GM21529 (cell line): ENCODE results near the gene NDUFAF2.
"Not testable (repeated sequence)": the region's sequence is repeated elsewhere in the genome, so short reads cannot be mapped to it uniquely, and the experiment has no call there.

Experiments
- ATAC-seq: cut with Tn5 transposase; IDR thresholded peaks from one replicate; pipeline ENCODE4 v1.9.1; 2021; ENCODE audit not compliant: unreplicated experiment

NDUFAF2 gene, protein sequence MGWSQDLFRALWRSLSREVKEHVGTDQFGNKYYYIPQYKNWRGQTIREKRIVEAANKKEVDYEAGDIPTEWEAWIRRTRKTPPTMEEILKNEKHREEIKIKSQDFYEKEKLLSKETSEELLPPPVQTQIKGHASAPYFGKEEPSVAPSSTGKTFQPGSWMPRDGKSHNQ

GRCh38 chr5:60944904-60945812 is at the start of gene NDUFAF2, which contains the start of gene ERCC8:
Gene NDUFAF2 (plus strand): TSS chr5:60945205. CDS start chr5:60945256, 51 bp downstream.
Gene ERCC8 (minus strand): TSS chr5:60945070. CDS start chr5:60945008, 62 bp downstream.
- ATAC-seq = peak; percentile 99

GRCh38 chr5:60896991-60897390 is 48.0 kb upstream of the NDUFAF2 start:
- no peak for ATAC-seq

DNA sequence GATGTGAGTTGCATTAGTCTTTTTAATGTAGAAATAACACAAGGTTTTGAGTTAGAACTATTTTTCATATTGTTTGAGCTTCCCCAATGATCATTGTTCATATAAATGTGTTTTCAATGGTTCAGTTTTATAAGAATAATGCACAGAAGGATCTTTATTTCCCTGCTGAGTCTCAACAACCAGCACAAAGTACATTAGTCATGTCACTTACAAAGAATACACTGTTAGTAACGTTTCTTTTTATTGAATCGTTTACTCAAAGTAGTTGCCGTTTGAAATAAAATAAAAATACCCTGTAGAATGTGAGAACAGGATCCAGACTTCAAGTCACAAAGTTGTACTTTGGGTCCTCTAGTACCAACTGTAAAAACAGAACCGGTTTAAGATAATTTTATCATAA is 41.6 kb upstream of the NDUFAF2 start:
- ATAC-seq = no peak

GRCh38 chr5:60916646-60917045 is 28.4 kb upstream of the NDUFAF2 start:
- ATAC-seq = no peak

- ATAC-seq = no peak
Observed at GRCh38 chr5:60918466-60918865, 26.5 kb upstream of the NDUFAF2 start.

GRCh38 chr5:60927450-60927849 is 17.6 kb upstream of the NDUFAF2 start:
- ATAC-seq = no peak

GRCh38 chr5:60929024-60929423 is 16.0 kb upstream of the NDUFAF2 start:
- ATAC-seq = no peak

- no peak for ATAC-seq
Observed at GRCh38 chr5:60943624-60944023, 1.4 kb upstream of the NDUFAF2 start.

GRCh38 chr5:60945813-60946187 is 795 bp downstream of the NDUFAF2 start:
- ATAC-seq = peak; percentile 30

- no peak for ATAC-seq
Observed at GRCh38 chr5:60948738-60949137, 3.7 kb downstream of the NDUFAF2 start.

- ATAC-seq = no peak
Observed at GRCh38 chr5:60955239-60955638, 10.2 kb downstream of the NDUFAF2 start.

DNA sequence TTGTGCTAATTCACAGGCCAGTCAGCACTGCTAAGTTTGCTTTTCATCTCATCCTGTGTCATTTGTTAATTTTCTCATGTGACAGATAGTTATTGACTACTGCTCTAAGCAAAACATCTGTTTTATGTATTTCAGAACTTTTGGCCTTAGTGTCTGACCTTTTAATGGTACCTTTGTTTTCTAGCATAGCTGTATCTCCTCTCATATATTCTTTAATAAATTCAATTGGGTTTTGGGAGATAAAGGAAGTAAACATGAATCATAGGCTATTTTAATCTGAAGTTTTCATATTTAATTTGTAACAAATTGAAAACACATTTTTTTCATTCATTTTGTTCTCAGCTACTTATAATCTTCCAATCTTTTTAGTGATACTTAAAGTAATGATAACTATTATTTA is 13.1 kb downstream of the NDUFAF2 start:
- ATAC-seq = no peak

DNA sequence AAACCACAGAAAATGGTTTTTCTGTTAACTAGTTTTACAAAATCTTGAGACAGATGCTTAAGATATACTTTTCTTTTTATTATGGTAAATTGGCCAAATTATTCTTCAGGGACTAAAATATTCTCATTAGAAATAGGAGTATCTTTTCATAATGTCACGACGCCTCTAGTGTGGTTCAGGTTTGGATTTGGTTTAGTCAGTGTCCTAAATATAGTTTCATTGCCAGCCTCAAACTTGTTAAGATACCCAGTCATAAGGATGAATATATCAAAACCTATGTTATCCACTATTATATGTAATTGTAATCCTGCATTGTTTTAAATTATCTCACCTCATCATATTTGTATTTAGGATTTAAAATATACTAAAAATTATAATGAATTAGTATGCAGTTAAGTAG is 13.7 kb downstream of the NDUFAF2 start:
- no peak for ATAC-seq

DNA sequence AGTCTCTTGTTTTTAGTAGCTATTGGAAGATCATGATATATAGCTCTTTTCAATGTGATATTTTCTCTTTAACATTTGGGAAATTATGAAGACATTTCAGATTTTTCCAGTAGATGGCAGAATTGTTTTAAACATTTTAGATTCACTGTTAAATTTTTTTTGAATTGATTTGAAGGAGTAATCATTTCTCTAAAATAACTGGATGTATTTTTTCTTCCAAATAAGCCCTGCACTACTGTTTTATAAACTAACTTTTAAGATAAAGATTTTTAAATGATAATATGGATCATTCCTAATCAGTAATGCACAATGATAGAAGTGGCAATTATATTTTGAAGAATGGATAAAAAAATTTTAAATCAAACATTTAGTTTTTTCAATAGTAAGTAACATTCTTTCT is 14.2 kb downstream of the NDUFAF2 start:
- ATAC-seq = no peak

DNA sequence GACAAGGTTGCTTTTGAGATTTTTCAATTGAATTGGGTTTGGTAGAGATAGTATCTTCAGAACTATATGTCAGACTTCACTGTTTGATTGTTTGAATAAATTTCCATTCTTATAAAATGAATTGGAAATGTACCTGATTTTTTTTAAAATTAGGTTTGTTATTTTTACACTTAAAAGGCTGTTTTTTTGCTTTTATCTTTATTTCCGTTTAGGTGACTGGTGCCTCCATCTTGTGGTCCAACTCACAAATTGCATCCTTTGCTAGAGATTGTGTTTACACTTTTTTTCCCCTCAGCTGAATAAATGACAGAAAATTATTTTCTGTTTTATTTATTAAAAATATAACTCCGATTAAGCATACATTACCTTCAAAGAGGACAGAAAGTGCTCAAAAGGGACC is 15.6 kb downstream of the NDUFAF2 start:
- no peak for ATAC-seq

DNA sequence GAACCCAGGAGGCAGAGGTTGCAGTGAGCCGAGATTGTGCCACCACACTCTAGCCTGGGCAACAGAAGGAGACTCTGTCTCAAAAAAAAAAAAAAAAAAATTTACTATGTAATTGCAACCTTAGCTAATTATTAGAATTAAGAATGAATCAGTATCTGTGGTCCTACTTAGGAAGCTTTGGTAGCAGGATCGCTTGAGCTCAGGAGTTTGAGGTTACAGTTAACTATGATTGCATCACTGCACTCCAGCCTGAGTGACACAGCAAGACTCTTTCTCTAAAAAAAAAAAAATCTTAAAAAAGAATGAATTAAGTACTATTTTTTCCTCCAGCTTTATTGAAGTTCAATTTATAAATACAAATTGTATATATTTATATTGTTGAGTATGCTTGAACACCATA is 16.7 kb downstream of the NDUFAF2 start:
- ATAC-seq = no peak

GRCh38 chr5:60972231-60972630 is 27.2 kb downstream of the NDUFAF2 start:
- ATAC-seq = no peak

DNA sequence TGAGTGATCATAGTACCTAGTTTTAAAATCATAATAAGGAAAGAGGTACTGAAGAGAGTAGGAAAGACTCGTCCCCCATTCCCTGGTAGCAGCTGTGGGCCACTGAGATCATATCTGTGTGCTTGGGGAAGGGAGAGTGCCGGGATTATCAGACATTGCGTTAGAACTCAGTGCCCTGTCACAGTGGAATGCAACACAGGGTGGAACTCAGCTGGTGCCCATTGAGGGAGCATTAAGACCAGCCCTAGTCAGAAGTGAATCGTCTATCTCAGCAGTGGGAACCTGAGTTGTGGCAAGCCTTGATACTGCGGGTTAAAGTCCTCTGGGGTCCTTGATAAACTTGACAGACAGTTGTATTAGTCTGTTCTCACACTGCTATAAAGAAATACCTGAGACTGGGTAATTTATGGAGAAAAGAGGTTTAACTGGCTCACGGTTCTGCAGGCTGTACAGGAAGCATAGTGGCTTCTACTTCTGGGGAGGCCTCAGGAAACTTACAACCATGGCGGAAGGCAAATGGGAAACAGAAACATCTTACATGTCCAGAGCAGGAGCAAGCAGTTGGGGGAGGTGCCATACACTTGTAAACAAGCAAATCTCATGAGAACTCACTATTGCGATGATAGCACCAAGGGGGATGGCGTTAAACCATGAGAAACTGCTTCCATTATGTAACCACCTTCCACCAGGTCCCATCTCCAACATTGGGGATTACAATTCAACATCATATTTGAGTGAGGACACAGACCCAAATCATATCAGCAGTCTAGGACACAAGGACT is 33.1 kb downstream of the NDUFAF2 start:
- no peak for ATAC-seq

- no peak for ATAC-seq
Observed at GRCh38 chr5:60978968-60979367, 34.0 kb downstream of the NDUFAF2 start.

DNA sequence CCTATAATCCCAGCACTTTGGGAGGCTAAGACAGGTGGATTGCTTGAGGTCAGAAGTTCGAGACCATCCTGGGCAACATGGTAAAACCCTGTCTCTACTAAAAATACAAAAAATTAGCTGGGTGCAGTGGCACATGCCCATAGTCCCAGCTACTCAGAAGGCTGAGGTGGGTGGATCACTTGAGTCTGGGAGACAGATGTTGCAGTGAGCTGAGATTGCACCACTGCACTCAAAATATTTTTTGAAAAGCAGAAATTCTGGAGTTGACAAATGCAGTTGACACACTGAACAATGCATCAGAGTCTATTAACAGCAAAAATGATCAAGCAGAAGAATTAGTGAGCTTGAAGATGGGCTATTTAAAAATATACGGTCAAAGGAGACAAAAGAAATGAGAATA is 35.5 kb downstream of the NDUFAF2 start:
- ATAC-seq = no peak

DNA sequence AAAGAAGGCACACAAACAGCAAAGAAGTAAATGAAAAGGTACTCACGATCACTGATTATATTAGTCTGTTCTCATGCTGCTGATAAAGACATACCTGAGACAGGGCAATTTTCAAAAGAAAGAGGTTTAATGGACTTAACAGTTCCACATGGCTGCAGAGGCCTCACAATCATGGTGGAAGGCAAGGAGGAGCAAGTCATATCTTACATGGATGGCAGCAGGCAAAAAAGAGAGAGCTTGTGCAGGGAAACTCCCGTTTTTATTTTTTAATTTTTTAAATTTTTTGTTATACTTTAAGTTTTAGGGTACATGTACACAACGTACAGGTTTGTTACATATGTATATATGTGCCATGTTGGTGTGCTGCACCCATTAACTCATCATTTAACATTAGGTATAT is 37.1 kb downstream of the NDUFAF2 start:
- ATAC-seq = not testable (repeated sequence)

DNA sequence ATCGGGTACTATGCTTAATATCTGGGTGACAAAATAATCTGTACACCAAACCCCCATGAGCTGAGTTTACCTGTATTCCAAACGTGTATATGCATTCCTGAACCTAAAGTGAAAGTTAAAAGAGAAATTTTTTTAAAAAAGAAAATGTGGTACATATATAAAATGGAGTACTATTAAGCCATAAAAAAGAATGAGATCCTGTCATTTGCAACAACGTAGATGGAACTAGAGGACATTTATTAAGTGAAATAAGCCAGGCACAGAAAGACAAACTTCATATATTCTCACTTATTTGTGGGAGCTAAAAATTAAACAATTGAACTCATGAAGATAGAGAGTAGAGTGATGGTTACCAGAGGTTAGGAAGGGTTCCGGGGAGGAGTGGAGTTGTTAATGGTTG is 44.8 kb downstream of the NDUFAF2 start:
- ATAC-seq = no peak
